Trophoblast cell (in vitro differentiated cells and primary cell): ENCODE measurements around the gene LRRC25.

Experiments
- DNase-seq, 2 donors: peaks; one replicate each; pipeline ENCODE4 v3.0.0-alpha.2; 2016
- H2AFZ ChIP-seq: 2 replicates; pipeline ENCODE4 v1.6.1; 2013; ENCODE audit warnings: low read length, moderate library complexity, mild to moderate bottlenecking; ENCODE audit not compliant: insufficient read depth, poor library complexity
- H2AK5ac ChIP-seq: 2 replicates; pipeline ENCODE4 v1.6.1; 2013; ENCODE audit warnings: mild to moderate bottlenecking, low read length
- H2BK120ac ChIP-seq: 2 replicates; pipeline ENCODE4 v1.6.1; 2013; ENCODE audit warnings: low read length, mild to moderate bottlenecking, moderate library complexity; ENCODE audit not compliant: insufficient read depth, poor library complexity
- H2BK12ac ChIP-seq: 2 replicates; pipeline ENCODE4 v1.6.1; 2013; ENCODE audit warnings: mild to moderate bottlenecking, low read length, moderate library complexity
- H2BK5ac ChIP-seq: 2 replicates; pipeline ENCODE4 v1.6.1; 2013; ENCODE audit warnings: low read length, low read depth, moderate library complexity, mild to moderate bottlenecking; ENCODE audit not compliant: poor library complexity
- H3K14ac ChIP-seq: 2 replicates; pipeline ENCODE4 v1.6.1; 2013; ENCODE audit warnings: mild to moderate bottlenecking, low read length
- H3K18ac ChIP-seq: 2 replicates; pipeline ENCODE4 v1.6.1; 2013; ENCODE audit warnings: mild to moderate bottlenecking, low read length
- H3K23ac ChIP-seq: 2 replicates; pipeline ENCODE4 v1.6.1; 2013; ENCODE audit warnings: low read length
- H3K27ac ChIP-seq: 2 replicates; pipeline ENCODE4 v1.5.1; 2013; ENCODE audit warnings: low read depth, mild to moderate bottlenecking, inconsistent platforms, low read length, moderate library complexity
- H3K27me3 ChIP-seq: 2 replicates; pipeline ENCODE4 v1.6.1; 2013; ENCODE audit warnings: inconsistent platforms, mild to moderate bottlenecking, low read length, moderate library complexity; ENCODE audit not compliant: insufficient read depth
- H3K36me3 ChIP-seq, 2 experiments: 1 replicate in 1 of 2; 2 replicates in 1 of 2; pipeline ENCODE4 v1.6.1; 2013; ENCODE audit warnings: low read length in 2 of 2, mild to moderate bottlenecking in 2 of 2, moderate library complexity in 1 of 2; ENCODE audit not compliant: insufficient read depth in 2 of 2, control insufficient read depth in 1 of 2
- H3K4ac ChIP-seq: 2 replicates; pipeline ENCODE4 v1.6.1; 2013; ENCODE audit warnings: low read depth, mild to moderate bottlenecking, low read length, moderate library complexity
- H3K4me1 ChIP-seq, 2 experiments: 1 replicate in 1 of 2; 2 replicates in 1 of 2; pipeline ENCODE4 v1.6.1; 2013; ENCODE audit warnings: low read length in 2 of 2, mild to moderate bottlenecking in 2 of 2, moderate library complexity in 1 of 2; ENCODE audit not compliant: insufficient read depth in 2 of 2, control insufficient read depth in 1 of 2
- H3K4me2 ChIP-seq: 2 replicates; pipeline ENCODE4 v1.6.1; 2013; ENCODE audit warnings: inconsistent platforms, mild to moderate bottlenecking, low read length, moderate library complexity
- H3K4me3 ChIP-seq: 2 replicates; pipeline ENCODE4 v1.5.1; 2013; ENCODE audit warnings: mild to moderate bottlenecking, low read depth, low read length, inconsistent platforms
- H3K79me1 ChIP-seq: one replicate; pipeline ENCODE4 v1.6.1; 2013; ENCODE audit warnings: low read length
- H3K79me2 ChIP-seq: 2 replicates; pipeline ENCODE4 v1.6.1; 2013; ENCODE audit warnings: low read length, mild to moderate bottlenecking; ENCODE audit not compliant: control insufficient read depth, insufficient read depth, poor library complexity
- H3K9ac ChIP-seq: 2 replicates; pipeline ENCODE4 v1.6.1; 2013; ENCODE audit warnings: mild to moderate bottlenecking, low read length
- H3K9me3 ChIP-seq: 2 replicates; pipeline ENCODE4 v1.6.1; 2013; ENCODE audit warnings: low read depth, mild to moderate bottlenecking, control low read depth, inconsistent platforms, low read length; ENCODE audit not compliant: insufficient read depth
- H4K12ac ChIP-seq: 2 replicates; pipeline ENCODE4 v1.6.1; 2013; ENCODE audit warnings: low read depth, mild to moderate bottlenecking, low read length, moderate library complexity
- H4K8ac ChIP-seq: 2 replicates; pipeline ENCODE4 v1.6.1; 2013; ENCODE audit warnings: low read depth, mild to moderate bottlenecking, low read length, moderate library complexity
- H4K91ac ChIP-seq: one replicate; pipeline ENCODE4 v1.6.1; 2013; ENCODE audit warnings: low read depth, mild to moderate bottlenecking, low read length, moderate library complexity
- WGBS: extraction: QIAGEN DNeasy Blood & Tissue Kit; methylation state at CpG from one replicate; pipeline ENCODE4 v1.1.7; 2013; ENCODE audit warnings: missing lambda C conversion rate; ENCODE audit not compliant: insufficient read length, insufficient coverage; ENCODE audit errors: extremely low coverage; 5-methylcytosine and 5-hydroxymethylcytosine counted together

LRRC25 gene

DNA sequence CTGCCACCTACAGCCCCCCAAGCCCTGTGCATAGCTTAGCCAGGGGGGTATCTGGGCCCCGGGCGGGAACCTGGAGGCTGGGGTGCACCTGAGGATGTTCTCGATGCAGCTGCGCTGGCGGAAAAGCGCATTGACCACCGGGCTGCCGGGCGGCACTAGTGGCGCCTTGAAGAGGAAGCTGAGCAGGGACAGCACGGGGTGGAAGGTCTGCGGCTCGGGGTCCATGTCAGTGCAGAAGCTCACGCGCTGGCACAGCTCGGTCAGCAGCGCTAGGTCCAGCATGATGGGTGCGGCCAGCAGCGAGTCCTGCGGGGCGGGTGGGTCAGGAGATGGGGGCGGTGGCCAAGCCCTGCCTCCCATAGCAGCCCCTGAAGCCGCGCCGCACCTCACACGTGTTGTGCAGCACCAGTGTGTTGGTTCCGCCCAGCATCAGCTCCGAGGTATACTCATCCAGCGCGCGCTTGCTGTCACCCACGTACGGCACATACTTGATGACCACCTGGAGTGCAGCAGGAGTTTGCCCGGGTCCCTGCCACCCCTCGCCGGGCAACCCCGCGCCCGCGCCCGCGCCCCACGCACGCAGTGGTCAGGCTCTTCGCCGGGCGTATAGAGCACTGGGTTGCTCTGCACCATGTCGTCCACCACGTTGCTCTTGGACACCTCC, 37.9 kb upstream of the LRRC25 start:
- no peak overlapping the region for H3K18ac ChIP-seq

GRCh38 chr19:18434411-18435175, 37.2 kb upstream of the LRRC25 start:
- H3K79me1 ChIP-seq = peaks cover 37% of the 10 kb centered on the region
- no peak overlapping the region for H2BK120ac ChIP-seq
- no peak overlapping the region for H2BK12ac ChIP-seq
- no peak for DNase-seq
- no peaks in the 10 kb centered on the region for H3K27me3 ChIP-seq
- H3K4me3 ChIP-seq = no peak overlapping the region
- no peak overlapping the region for H4K12ac ChIP-seq
- peak overlapping the region; percentile 64 for H2BK5ac ChIP-seq
- no peak overlapping the region for H2AK5ac ChIP-seq
- peaks cover 32 to 46% of the 10 kb centered on the region in 2 experiments for H3K4me1 ChIP-seq
- no peak overlapping the region for H4K8ac ChIP-seq
- peaks cover 17% of the 10 kb centered on the region for H3K79me2 ChIP-seq
- H3K23ac ChIP-seq = no peak overlapping the region
- peak overlapping the region; percentile 62 for H3K27ac ChIP-seq
- peaks cover 2% of the 10 kb centered on the region for H3K9me3 ChIP-seq
- H3K4ac ChIP-seq = peak overlapping the region; percentile 37
- no peak overlapping the region for H3K14ac ChIP-seq
- H3K36me3 ChIP-seq = peaks cover 23 to 28% of the 10 kb centered on the region in 2 experiments
- WGBS = no CpG with 5 or more reads among the region's 21 CpGs
- peak overlapping the region; percentile 52 for H3K18ac ChIP-seq
- H3K9ac ChIP-seq = no peak overlapping the region
- H4K91ac ChIP-seq = no peak overlapping the region
- H3K4me2 ChIP-seq = peak overlapping the region; percentile 52
- H2AFZ ChIP-seq = no peak overlapping the region

More for the DNA sequence above, 37.9 kb upstream of the LRRC25 start:
- no peak overlapping the region for H3K23ac ChIP-seq
- H4K91ac ChIP-seq = no peak overlapping the region
- H4K8ac ChIP-seq = no peak overlapping the region
- H3K79me1 ChIP-seq = peaks cover 39% of the 10 kb centered on the region
- no peak overlapping the region for H2AK5ac ChIP-seq
- no peak overlapping the region for H3K4ac ChIP-seq
- no peak overlapping the region for H2BK12ac ChIP-seq
- H3K79me2 ChIP-seq = peaks cover 16% of the 10 kb centered on the region
- no peak overlapping the region for H3K14ac ChIP-seq
- no peak overlapping the region for H2BK120ac ChIP-seq
- DNase-seq = peak in 1 of 2 donors; percentile 19
- H3K27ac ChIP-seq = no peak overlapping the region
- H3K4me1 ChIP-seq = peaks cover 35 to 48% of the 10 kb centered on the region in 2 experiments
- H4K12ac ChIP-seq = no peak overlapping the region
- no CpG with 5 or more reads among the region's 49 CpGs for WGBS
- no peak overlapping the region for H3K9ac ChIP-seq
- H2AFZ ChIP-seq = no peak overlapping the region
- H3K4me2 ChIP-seq = no peak overlapping the region
- no peak overlapping the region for H2BK5ac ChIP-seq
- no peak overlapping the region for H3K4me3 ChIP-seq
- no peaks in the 10 kb centered on the region for H3K27me3 ChIP-seq
- H3K36me3 ChIP-seq = peaks cover 23 to 28% of the 10 kb centered on the region in 2 experiments
- H3K9me3 ChIP-seq = peaks cover 2% of the 10 kb centered on the region

DNA sequence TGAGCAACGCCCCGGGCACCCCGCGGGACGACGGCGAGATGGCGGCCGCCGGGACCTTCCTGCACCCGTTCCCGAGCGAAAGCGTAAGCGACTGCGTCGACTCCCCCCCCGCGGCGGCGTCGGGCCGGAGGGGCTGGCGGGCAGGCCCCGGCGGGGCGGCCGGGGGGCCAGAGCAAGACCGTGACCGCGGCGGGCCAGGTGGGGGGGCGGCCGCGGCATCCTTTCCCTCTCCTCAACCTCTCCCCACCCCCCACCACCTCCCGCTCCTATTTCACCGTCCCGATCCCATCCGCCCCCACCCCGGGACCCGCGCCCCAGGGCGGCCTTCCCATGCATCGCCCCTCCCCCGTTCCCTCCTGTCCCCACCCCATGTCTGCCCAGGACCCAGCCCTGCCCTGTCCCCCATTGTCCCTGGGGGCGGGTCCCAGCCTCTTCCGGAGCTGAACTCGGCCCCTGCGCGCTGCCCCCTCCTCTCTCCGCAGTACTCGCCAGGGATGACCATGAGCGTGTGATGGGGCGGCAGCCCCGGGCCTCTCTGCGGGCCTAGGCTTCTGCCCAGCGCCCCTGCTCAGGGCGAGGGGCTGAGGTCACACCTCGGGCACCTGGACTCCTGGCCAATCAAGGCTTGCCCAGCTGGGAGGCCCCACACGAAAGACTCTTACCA, 36.4 kb upstream of the LRRC25 start:
- H2AFZ ChIP-seq = peak overlapping the region; percentile 23
- H2BK5ac ChIP-seq = peak overlapping the region; percentile 64
- peak overlapping the region; percentile 44 for H3K14ac ChIP-seq
- no CpG with 5 or more reads among the region's 60 CpGs for WGBS
- no peak overlapping the region for H3K23ac ChIP-seq
- peak overlapping the region; percentile 39 for H3K9ac ChIP-seq
- H2AK5ac ChIP-seq = peak overlapping the region; percentile 12
- H4K8ac ChIP-seq = peak overlapping the region; percentile 26
- peaks cover 2% of the 10 kb centered on the region for H3K9me3 ChIP-seq
- peaks cover 30 to 45% of the 10 kb centered on the region in 2 experiments for H3K4me1 ChIP-seq
- peak overlapping the region; percentile 52 for H3K4me2 ChIP-seq
- peak overlapping the region; percentile 33 for H3K18ac ChIP-seq
- H4K12ac ChIP-seq = peak overlapping the region; percentile 67
- peak overlapping the region; percentile 75 for H4K91ac ChIP-seq
- H2BK120ac ChIP-seq = no peak overlapping the region
- H3K27me3 ChIP-seq = no peaks in the 10 kb centered on the region
- H3K79me2 ChIP-seq = peaks cover 15% of the 10 kb centered on the region
- H3K79me1 ChIP-seq = peaks cover 36% of the 10 kb centered on the region
- peak in 1 of 2 donors; percentile 27 for DNase-seq
- H3K36me3 ChIP-seq = peaks cover 23 to 28% of the 10 kb centered on the region in 2 experiments
- H3K4me3 ChIP-seq = peak overlapping the region; percentile 52
- peak overlapping the region; percentile 62 for H3K27ac ChIP-seq
- H3K4ac ChIP-seq = peak overlapping the region; percentile 37
- peak overlapping the region; percentile 23 for H2BK12ac ChIP-seq

DNA sequence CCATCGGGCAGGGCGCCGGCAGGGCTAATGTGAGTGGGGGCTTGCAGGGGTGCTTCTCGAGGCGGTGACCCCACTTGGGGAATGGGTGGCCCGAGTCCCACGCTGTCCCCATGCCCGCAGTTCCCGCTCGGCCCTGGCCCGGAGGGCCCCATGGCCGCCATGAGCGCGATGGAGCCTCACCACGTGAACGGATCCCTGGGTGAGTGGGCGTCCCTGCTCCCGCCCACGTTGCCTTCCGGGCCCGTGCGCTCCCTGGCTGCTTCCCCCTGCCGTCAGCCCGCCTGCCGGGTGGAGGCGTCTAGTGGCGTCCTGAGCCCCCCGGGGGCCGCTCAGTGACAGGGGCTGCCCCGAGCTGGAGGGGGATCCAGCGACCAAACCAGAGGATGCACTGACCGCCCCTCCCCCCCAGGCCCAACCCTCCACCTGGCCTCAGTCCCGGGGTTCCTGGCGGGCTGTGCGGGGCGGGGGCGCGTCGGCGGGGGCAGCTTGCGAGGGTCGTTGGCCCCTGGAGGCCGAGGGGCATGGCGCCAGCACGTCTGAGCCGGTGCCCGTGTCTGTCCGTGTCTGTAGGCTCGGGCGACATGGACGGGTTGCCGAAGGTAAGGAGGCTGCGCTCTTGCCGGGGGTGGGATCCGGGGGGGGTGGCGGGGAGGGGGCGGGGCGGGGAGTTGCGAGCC, 35.7 kb upstream of the LRRC25 start:
- DNase-seq = peak in 1 of 2 donors; percentile 49
- Histone ChIP-seq H3K79me2 (peaks cover 13% of the 10 kb centered on the region), H3K9ac (no peak overlapping the region), H2BK5ac (peak overlapping the region; percentile 58), H4K91ac (peak overlapping the region; percentile 90), H3K27me3 (no peaks in the 10 kb centered on the region), H4K12ac (peak overlapping the region; percentile 17), H3K14ac (peak overlapping the region; percentile 92), H2BK120ac (peak overlapping the region; percentile 69), H3K4ac (peak overlapping the region; percentile 31), H3K27ac (peak overlapping the region; percentile 58), H3K4me2 (peak overlapping the region; percentile 76), H4K8ac (peak overlapping the region; percentile 80), H2BK12ac (peak overlapping the region; percentile 75), H3K18ac (peak overlapping the region; percentile 83), H3K79me1 (peaks cover 28% of the 10 kb centered on the region), H3K4me3 (peak overlapping the region; percentile 72), H3K4me1 (peaks cover 26 to 43% of the 10 kb centered on the region in 2 experiments), H3K9me3 (peaks cover 2% of the 10 kb centered on the region), H2AFZ (peak overlapping the region; percentile 14), H3K36me3 (peaks cover 23 to 28% of the 10 kb centered on the region in 2 experiments), H2AK5ac (peak overlapping the region; percentile 43), H3K23ac (no peak overlapping the region)
- WGBS = no CpG with 5 or more reads among the region's 59 CpGs
